DMS53 treated with DMSO at 0.1 percent for 48 hours (cell line): ENCODE data around the gene RHBDD3.

Experiments used
- DNase-seq: peaks from one replicate; lab custom pipeline; 2025; ENCODE audit not compliant: unreplicated experiment; lab: John Stamatoyannopoulos, UW

RHBDD3 gene

DNA sequence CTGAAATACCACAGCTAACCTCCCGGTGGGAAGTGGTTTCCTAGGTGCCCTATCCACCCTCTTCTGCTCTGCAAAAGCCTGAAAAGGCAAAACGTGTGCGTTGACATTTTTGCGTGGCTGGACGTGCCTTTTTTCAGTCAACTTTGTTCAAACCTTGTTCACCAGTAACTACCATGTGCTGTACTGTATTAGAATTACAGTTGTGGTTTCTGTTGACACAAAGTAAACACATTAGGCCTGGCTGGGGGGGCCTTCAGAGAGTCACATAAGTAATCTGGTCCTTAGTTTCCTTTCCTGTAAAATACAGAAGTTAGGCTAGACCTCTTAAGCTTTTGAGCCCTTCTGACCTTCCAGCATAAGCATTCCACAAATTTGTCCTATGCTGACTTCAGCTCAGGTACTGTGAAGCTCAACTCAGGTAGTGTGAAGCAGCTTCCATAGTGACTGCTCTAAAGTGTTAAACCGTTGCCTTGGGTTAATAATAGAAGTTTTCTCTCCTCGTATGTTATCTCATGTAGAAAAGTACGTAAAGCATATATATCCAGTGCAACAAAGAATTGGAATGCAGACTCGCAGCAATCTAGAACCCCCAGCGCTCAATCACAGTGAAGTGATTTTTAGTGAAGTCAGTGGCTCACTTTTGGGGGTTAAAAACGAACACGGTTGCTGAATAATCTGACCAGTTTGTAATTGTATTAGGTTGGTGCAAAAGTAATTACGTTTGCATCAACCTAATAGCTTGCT lies 2.1 kb upstream of the RHBDD3 start:
- DNase-seq: no peak

DNA sequence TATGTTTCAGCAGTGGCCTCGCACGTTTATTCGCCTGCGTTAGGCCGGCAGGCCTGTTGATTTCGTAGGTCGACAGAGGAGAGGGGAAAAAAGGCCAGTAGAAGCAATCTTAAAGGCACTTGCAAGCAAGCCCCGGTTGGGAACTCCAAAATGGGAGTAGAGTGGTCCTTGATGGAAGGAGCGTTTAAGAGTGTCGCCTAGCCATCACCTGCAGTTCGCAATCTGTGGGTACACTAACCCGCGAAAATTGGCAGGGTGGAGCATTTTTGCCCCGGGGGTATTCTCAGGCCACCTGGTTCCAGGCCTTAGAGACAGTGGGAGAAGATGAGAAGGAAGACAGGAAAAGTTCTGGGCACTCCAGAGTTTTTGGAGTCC lies 1.4 kb upstream of the RHBDD3 start:
- DNase-seq: no peak

DNA sequence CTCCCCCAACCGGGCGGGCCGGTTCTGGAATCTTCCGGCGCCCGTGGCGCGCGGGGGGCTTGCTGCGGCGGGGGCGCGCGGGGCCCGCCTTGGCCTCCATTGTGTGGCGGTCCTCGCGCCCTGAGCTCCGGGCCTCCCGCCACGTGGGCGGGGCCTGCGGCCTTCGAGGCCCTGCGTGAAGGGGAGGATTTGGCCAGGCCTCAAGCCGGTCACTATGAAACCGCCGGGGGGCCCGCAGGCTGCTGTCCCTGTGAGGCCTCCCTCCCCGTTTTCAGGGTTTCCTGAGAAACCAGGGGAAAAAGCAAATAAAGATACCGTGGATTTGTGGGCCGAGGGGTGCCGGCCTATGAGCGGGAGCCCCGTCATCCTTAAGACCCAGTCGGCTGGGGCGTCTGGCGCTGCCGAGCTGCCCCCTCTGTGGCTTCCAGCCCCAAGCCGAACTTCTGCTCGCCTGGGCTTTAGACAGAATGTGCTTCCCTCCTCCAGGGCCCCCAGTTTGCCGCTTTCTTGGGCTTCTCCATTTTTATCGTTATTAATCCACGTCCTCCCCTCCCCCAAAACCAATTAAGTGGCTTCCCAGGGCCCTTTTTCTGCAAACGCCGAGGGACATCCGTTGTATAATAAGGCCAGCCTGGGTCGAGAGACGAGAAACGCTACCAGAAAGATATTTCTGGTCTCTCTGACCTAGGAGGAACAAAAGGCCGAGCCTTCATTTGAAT lies 889 bp upstream of the RHBDD3 start:
- no peak for DNase-seq

DNA sequence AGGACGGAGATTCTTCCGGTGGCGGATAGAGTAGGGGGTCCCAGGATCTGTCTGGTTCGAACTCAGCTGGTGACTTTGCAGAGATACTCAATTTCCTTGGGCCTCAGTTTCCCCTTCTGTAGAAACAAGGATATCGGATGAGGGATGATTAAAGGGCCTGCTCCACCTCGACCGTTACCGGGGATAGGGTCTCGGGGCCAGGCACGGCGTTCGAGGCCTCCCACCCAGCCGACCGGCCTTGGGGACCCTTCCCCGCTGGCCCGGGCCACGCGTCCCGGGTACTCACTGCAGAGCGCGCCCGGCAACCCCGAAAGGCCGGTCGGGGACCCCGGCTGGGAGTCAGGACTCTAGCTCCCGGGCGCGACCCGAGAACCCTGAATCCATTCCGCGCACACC lies 321 bp downstream of the RHBDD3 start:
- no peak for DNase-seq

DNA sequence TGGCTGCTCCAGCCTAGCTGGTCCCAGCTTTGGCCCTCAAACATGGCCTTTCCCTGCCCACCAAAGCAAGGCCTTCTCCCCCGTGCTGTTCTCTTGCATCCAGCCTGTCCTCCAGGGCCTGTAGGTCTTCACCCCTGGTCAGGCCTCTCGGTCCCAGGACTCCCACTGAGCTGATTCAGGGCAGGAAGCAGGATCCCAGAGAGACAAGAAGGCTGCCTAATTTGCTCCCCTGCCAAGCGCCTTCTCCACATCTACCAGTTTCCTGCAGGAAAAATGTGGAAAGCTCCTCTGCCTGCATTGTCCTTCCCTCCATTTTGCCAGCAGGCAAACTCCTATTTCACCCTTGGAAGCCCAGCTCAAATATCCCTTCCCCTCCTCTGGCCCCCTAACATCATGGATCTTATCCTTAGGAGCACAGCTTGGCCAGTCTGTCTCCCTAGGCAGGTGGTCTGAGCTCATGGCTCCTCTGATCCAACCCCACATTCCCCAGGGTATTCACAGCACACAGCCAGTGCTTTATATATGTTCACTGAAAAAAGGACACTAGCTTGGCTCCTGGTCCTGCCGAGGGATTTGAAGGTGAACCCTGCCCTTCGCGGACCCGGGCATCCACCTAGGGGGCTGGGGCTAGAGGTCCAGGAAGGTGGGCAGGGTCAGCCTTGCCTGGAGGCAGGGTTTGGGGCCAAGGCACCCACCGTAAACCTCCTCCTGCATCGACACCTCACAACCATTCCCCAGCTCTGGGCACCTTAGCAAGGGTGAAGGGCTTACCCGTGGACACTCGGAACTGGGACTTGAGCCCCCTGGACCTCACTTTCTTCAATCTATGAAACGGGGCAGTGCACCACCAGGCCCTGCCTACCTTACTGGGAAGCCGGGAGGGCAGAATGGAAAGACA lies 968 bp downstream of the RHBDD3 start:
- no peak for DNase-seq

DNA sequence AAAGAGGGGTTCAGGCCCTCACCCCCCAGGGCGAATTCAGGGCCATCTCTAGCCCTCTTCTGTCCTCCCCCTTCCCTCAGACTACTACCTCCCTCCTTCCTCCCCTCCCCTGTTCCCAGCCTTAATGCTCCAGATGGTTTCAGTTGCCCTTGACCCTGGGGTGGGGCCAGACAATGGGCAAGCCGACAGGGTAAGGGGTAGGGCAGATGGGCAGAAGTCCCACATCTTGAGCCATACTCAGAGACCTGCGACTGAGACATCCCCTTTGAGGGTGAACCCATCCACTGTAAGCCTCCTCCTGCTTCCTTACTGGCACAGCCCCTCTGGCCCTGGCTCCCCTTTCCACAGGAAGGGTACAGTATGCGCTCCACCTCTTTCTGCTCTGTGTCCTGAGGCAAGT lies 1.9 kb downstream of the RHBDD3 start:
- DNase-seq: no peak

DNA sequence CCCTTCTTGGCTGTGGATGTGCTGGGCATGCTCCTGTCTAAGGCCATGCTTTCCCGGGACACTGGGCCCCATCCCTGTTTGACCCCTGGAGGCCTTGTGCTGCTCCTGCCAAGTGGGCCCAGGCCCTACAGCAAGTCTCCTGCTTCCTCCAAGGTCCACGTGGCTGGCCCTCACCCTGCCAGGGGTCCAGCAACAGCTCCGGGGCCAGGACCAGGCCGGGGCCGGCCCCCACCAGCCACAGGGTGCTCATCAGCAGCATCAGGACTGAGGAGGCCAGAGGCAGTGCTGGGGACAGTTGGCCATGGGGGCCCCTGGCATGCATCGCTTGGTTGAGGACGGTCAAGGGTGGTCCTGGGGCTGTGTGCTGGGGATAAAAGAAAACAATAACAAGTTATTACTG lies 2.5 kb downstream of the RHBDD3 start:
- DNase-seq: no peak

DNA sequence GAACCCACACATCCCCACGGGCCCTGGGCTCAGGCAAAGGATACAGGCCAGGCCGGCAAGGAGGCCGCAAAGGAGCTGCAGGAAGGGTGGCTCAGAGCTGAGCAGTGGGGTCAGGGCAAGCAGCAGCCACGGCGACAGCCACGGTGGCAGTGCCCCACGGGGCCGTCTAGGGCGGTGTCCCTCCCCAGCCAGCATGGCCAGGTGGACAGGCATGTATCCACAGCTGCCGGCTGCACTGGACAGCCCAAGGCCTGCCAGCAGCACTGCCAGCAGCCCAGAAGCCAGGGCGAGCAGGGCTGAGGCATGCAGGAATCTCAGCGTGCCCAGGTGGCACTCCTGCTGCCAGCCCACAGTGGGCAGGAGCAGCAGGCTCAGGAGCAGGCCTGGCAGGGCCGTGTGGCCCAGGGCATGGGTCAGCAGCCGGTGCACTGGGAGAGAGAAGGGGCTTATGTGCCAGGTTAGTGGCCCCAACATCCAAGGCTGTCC lies 3.9 kb downstream of the RHBDD3 start:
- no peak for DNase-seq

DNA sequence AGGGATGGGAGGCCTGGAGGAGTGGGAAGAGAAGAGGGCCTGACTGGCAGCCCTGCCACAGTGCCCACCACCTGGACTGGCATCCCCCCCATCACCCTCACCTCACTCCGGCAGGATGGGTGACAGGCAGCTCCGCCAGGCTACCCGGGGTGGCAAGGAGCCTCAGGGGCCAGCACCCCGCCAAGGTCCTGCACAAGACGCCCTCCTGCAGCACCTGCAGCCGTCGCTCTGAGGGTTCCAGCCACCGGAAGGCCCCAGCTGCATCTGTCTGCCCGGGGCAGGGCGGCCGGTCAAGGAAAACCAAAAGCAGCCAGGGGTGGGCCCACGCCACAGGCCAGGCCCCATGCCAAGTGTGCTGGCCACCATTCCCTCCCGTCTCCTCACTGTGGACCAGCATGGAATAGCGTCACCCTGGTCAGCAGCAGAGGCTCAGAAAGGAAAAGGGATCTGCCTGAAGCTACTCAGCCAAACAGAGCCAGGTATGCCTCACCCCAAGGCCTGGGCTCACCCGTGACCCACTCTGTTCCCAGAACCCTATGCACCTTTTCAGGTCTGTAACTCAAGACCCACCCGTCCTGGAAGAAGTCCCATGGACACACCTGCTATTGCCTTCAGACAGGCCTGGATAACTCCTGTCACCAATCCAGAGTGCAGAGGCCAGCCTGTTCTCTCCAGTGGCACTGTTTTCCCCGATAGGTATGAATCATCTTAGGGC lies 7.0 kb downstream of the RHBDD3 start:
- DNase-seq: no peak

DNA sequence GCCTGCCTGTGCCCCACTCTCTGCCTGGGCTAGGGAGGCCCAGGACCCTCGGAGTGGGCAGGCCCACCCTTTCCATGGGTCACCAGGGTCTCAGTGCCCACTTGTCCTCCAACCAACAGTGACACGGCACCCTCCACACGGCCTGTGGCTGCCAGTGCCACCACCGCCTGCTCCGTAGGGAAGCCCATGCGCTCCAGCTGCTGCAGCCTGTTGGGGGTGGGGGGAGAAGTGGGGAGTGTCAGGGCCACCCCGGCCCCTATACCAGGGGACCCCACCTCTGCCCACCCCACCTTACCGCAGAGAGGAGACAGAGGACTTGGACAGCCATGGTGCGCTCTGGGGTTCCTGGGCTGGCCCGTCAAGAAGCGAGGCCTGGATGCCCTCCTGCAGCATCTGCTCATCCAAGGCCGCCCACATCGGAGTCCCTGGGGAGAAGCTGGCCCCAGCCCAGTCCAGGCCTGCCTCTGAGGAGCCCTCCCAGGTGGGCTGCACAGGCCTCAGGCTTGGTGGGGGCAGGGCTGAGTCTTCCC lies 7.7 kb downstream of the RHBDD3 start:
- no peak for DNase-seq

DNA sequence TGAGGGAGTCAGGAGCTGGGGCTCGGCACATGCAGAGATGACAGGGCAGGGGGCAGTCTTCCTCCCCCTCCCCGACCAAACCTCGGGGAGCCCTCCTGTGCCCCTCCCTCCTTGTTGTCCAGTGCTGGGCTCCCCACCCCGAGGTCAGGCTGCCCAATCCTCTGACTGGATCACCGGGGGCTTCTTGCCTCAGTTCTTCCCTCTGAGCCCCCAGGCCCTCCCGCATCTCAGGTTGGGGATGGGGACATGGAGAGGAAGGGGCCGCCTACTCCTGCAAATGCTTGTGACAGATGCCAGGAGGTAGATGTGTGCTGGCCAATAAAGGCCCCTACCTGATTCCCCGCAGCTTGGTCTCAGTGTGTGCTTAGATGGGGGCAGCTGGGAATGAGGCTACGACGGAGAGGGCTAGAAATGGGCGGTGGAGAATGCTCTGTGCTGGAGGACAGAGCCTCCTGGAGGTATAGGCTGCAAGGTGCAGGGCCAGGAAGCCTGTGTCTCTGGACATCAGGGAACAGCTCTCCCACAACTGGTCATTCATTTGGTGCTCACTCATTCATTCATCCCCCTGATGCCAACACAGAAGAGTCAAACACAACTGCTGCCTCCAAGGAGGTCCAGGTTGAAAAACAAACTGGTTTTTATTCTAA lies 8.4 kb downstream of the RHBDD3 start:
- DNase-seq: no peak

DNA sequence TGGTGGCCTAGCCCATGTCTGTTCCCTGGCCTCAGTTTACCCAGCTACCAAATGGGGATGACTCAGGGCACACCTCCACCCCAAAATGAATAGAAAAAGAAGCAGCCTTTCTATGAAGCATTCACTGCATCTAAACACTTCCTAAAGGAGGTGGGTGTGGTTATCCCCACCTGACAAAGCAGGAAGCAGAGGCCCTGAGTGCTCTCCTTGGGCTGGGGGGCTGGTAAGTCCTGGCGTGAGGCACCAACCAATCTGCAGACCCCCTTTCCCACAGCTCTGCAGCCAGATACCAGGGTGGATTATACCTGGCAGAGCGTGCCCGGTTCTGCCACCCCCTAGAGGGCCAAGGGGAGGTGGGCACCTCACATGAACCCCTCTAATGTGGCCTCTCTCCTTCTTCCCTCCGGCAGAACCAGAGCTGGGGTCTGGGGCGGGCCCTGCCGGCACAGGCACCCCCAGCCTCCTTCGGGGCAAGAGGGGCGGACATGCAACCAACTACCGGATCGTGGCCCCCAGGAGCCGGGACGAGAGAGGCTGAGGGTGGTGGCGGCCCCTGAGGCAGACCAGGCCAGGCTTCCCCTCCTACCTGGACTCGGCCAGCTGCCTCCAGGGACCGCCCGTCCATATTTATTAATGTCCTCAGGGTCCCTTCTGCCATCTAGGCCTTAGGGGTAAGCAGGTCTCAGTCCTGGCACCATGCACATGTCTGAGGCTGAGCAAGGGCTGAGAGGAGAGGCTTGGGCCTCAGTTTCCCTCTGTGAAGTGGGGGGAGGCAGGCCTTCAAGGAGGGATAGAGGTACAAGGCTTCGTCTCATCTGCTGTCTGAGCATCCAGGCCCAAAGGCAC lies 9.2 kb downstream of the RHBDD3 start:
- no peak for DNase-seq

DNA sequence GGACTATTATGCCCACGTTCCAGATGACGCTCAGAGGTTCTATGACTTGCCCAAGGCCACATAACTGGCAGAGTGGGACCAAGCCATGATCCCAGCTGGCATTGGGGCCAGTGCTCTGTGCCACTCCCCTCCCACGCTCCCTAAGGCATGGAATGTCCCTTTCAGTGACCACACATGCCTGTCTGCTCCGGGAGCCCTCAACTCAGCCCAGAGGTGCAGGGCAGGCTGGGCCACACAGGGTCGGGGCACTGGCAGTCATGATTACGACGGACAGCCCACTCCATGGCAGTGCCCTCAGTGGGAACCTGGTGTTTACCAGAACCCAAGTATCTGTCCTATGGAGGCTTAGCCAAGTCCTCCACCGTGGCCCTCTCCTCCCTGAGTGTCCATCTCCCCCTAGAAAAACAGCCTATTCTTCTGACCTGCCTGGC lies 10.0 kb downstream of the RHBDD3 start:
- no peak for DNase-seq

DNA sequence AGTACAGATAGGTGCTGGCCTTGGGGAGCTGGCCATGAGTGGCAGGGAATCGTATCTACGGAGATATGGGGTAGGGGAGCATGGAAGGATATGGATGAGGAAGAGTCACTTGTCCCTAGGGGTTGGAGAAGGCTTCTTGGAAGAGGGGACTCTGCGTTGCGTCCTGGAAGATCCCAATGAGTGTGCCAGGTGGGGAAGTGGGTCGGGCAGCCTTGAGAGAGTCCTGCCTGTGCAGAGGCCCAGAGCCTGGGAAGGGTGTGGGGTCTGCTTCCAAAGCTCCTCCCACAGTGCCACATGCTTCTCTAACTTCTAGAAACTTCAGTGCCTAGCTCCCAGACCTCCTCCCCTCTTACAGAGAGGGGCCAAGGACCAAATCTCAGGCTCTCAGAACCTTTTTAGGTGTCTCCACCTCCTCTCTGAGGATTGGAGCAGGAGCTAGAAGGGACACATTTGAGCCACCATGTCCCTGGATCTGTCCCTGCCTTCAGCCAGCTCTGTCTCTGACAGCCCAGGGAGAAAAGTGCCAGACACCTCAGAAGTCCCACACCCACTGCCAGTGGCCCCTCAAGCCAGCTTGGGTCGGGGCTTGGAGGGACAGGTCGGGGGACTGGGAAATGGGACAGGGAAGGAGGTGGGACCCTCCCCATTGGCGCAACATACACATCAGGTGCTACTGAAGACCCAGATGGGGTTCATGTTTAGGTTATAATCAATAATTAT lies 11.0 kb downstream of the RHBDD3 start:
- no peak for DNase-seq

DNA sequence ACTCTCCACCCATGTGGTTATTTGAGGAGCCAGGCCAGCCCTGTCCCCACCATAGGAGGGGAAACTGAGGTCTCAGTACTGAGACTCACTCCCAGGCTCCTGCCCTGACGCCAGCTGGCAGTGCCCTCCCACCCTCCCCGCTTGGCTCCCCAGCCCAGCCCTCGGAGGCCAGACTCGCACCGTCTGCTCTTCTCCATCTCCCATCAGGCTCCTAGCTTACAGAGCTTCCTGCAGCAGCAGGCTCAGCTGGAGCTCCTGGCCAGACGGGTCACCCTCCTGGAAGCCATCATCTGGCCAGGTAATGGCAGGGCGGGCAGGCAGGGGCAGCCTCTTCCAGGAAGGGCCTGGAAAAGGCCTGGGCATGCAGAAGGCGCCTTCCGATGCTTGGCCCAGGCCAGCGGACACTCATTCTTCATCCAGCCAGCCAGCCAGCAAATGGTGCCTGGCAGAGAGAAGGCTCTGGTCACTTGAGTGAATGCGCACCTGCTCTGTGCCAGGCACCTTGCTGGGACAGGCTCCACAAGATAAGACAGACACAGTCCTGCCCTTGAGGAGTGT lies 12.6 kb downstream of the RHBDD3 start:
- DNase-seq: no peak

DNA sequence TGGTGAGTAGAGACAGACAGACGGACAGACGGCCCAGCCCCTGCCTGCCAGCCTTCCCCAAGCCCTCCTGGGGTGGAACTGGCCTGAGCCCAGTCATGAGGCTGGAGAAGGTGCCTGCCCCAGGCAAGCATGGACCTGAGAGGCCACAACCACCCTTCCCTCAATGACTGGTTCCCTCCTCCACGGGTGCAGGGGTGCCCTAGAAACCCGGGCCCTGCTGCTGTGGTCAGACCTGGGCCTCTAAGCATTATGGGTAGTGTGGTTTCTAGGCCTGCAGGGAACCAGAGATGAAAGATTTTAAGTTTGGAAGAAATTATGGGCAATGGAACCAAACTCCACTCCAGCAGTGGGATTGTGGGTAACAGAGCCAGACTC lies 13.5 kb downstream of the RHBDD3 start:
- DNase-seq: no peak

DNA sequence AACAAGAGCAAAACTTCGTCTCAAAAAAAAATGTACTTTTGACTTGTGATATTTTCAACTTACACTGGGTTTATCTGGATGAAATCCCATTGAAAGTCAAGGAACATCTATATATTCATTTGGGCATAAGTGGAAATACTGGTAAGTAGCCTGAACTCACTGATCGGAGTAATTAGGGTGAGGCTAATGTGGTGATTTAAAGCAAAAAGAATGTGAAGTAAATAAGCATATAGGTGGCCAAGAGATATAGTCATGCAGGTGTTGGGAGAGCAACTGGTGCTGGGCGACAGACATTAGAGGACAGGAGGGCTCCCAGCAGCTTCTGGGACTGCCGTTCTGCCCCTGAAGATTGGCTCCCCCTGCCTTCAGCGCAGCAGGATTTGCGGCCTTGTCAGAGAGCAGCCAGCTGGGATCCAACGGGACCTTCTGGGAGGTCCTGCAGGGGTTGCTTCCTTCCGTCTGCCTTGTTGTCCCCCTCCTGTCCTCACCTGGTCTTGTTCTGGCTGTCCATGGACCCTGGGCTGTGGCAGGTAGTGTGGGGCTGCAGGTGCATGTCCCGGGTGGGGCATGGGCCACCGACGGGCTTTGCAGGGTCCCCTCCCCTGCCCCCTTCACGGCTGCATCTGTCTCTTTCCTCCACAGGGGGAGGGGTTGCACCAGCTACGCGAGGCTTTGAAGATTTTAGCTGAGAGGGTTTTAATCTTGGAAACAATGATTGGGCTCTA lies 14.1 kb downstream of the RHBDD3 start:
- DNase-seq: no peak
